Esophagus (tissue), 2 donors: ENCODE data around the gene SLC25A10. TPM values are rescaled to one million over a fixed set of nuclear protein-coding genes. Genes with fewer than 3 reads are reported as not detected.
A peak's percentile ranks its signal among the peaks of the same experiment; 100 is the strongest.
"Not testable (repeated sequence)": the region's sequence is repeated elsewhere in the genome, so short reads cannot be mapped to it uniquely, and the experiment has no call there.

Experiments
- H3K27ac ChIP-seq, 2 donors: one replicate each; pipeline ENCODE4 v1.5.1; 2013; ENCODE audit warnings: low read depth in 2 of 2, mild to moderate bottlenecking in 2 of 2, inconsistent platforms in 1 of 2, low read length in 1 of 2, moderate library complexity in 1 of 2
- H3K27me3 ChIP-seq, 2 donors: one replicate each; pipeline ENCODE4 v1.6.1; 2013; ENCODE audit warnings: low read length in 2 of 2, control low read depth in 1 of 2, mild to moderate bottlenecking in 1 of 2; ENCODE audit not compliant: insufficient read depth in 2 of 2, control insufficient read depth in 1 of 2
- H3K36me3 ChIP-seq, 2 donors: one replicate each; pipeline ENCODE4 v1.6.1; 2013; ENCODE audit warnings: low read length in 1 of 2; ENCODE audit not compliant: control insufficient read depth in 2 of 2, insufficient read depth in 2 of 2
- H3K4me1 ChIP-seq, 2 donors: one replicate each; pipeline ENCODE4 v1.6.1; 2013; ENCODE audit warnings: low read length in 1 of 2; ENCODE audit not compliant: control insufficient read depth in 2 of 2, insufficient read depth in 2 of 2
- H3K4me3 ChIP-seq, 2 donors: one replicate each; pipeline ENCODE4 v1.5.1; 2013; ENCODE audit warnings: low read length in 2 of 2, mild to moderate bottlenecking in 2 of 2, low read depth in 1 of 2, moderate library complexity in 1 of 2
- H3K9me3 ChIP-seq, 2 donors: one replicate each; pipeline ENCODE4 v1.6.1; 2013; ENCODE audit warnings: mild to moderate bottlenecking in 2 of 2, low read depth in 1 of 2, low read length in 1 of 2, moderate library complexity in 1 of 2; ENCODE audit not compliant: control insufficient read depth in 2 of 2, insufficient read depth in 1 of 2
- WGBS, 2 donors: extraction: QIAGEN DNeasy Blood & Tissue Kit; methylation state at CpG; one replicate each; pipeline ENCODE4 v1.1.7; 2013; 5-methylcytosine and 5-hydroxymethylcytosine counted together
- polyA plus RNA-seq, 2 donors: library from polyadenylated mRNA; stranded (reverse); fragments of 200-250 nt; gene quantifications; one replicate each; pipeline ENCODE4 v1.2.3, GENCODE V29; 2013
- donor health status: healthy with polysubstance abuse.
- donor health status: Bipolar disorder and iron deficiency.

SLC25A10 gene
- polyA plus RNA-seq, 2 donors, result 40.5 to 42.4 TPM

GRCh38 chr17:81673561-81674258 lies 38.4 kb upstream of the SLC25A10 start:
- H3K36me3 ChIP-seq, result peaks cover 24 to 43% of the 10 kb centered on the region in 2 donors
- H3K4me1 ChIP-seq, result no peaks in the 10 kb centered on the region
- no peak overlapping the region for H3K4me3 ChIP-seq
- H3K27ac ChIP-seq, result no peak overlapping the region
- no peaks in the 10 kb centered on the region for H3K27me3 ChIP-seq
- WGBS, 2 donors, result 75 to 80% methylated on average over 18 of the region's 18 CpGs
- H3K9me3 ChIP-seq, result no peaks in the 10 kb centered on the region

DNA sequence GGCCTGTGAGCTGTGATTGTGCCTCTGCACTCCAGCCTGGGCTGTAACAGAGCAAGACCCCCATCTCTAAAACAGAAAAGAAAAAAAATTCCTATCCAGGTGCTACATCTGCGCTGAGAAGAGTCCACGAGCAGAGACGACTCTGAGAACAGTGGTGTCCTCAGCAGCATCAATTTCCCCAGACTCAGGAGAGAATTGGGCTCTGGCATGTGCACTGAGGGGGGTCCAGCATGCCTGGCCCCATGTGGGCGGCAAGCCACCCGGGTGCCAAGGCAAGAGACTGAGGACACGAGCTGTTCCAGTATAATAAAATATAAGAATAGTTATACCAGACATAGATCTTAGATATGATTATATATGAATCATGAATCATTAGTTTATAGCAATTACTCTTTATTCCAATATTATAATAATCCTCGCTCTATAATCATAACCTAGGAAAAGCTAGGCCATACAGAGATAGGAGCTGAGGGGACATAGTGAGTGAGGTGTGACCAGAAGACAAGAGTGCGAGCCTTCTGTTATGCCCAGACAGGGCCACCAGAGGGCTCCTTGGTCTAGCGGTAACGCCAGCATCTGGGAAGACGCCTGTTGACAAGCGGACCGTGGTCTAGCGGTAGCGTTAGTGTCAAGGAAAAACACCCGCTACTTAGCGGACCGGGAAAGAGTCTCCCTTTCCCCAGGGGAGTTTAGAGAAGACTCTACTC lies 36.4 kb upstream of the SLC25A10 start:
- H3K27ac ChIP-seq, H3K9me3 ChIP-seq, H3K4me1 ChIP-seq, H3K4me3 ChIP-seq, H3K27me3 ChIP-seq: not testable (repeated sequence)
- WGBS, 2 donors, result 42% methylated on average over 18 of the region's 18 CpGs
- H3K36me3 ChIP-seq, result peaks cover 16 to 30% of the 10 kb centered on the region in 2 donors

DNA sequence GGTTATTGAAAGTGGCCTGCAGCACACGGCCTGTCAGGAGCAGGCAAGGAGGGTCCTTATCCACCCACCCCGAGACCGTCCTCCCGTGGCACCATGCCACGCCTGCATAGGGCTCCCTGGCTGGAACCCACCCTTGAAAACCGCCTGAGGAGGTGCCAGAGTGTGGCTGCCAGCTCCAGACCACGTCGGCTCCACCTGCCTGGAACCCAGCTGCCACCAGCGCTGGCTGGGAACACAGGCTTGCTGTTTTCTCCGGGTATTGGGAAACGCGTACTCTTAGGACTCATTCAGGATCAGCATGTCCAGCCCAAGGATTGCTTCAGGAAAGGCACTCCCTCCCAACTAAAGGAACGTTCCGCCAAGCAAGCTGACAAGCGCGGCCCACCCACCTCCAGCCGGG lies 35.2 kb upstream of the SLC25A10 start:
- no peaks in the 10 kb centered on the region for H3K4me1 ChIP-seq
- 83 to 84% methylated on average over 17 of the region's 17 CpGs for WGBS, 2 donors
- no peaks in the 10 kb centered on the region for H3K27me3 ChIP-seq
- H3K36me3 ChIP-seq, result peaks cover 8 to 21% of the 10 kb centered on the region in 2 donors
- no peak overlapping the region for H3K4me3 ChIP-seq
- no peak overlapping the region for H3K27ac ChIP-seq
- no peaks in the 10 kb centered on the region for H3K9me3 ChIP-seq

- Histone ChIP-seq H3K9me3 (no peaks in the 10 kb centered on the region), H3K36me3 (peaks cover 0 to 2% of the 10 kb centered on the region in 2 donors), H3K27me3 (no peaks in the 10 kb centered on the region), H3K27ac (no peak overlapping the region), H3K4me1 (peaks cover 0 to 13% of the 10 kb centered on the region in 2 donors), H3K4me3 (no peak overlapping the region)
- WGBS, 2 donors, result 83 to 84% methylated on average over 11 of the region's 11 CpGs
Observed at GRCh38 chr17:81680150-81680549, 31.9 kb upstream of the SLC25A10 start.

DNA sequence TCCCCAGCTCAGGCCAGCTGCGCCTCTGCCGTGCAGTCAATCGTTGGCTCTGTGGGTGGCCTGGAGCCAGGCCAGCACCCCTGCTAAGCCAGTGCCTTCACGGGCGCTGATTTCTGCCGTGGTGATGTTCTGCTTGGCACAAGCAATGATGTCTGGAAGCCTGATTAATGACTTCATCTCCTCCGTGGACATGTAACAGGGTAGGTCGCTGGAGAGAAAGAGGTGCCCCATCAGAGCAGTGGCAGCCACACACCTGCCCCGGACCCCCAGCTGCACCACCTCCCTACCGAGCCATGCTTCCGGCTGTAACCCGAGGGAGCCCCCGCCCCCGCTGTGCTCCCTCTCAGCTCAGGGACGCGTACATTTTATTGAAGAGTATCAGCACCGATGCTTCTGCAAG lies 30.4 kb upstream of the SLC25A10 start:
- peaks cover 0 to 18% of the 10 kb centered on the region in 2 donors for H3K4me1 ChIP-seq
- H3K27ac ChIP-seq, result no peak overlapping the region
- 63 to 72% methylated on average over 17 of the region's 17 CpGs for WGBS, 2 donors
- H3K27me3 ChIP-seq, result no peaks in the 10 kb centered on the region
- no peak overlapping the region for H3K4me3 ChIP-seq
- peaks cover 0 to 10% of the 10 kb centered on the region in 2 donors for H3K36me3 ChIP-seq
- H3K9me3 ChIP-seq, result no peaks in the 10 kb centered on the region

- Histone ChIP-seq H3K4me1 (peaks cover 0 to 18% of the 10 kb centered on the region in 2 donors), H3K4me3 (peak overlapping the region; percentile 87 to 97), H3K27me3 (no peaks in the 10 kb centered on the region), H3K36me3 (peaks cover 0 to 19% of the 10 kb centered on the region in 2 donors), H3K9me3 (no peaks in the 10 kb centered on the region), H3K27ac (peak overlapping the region in 1 of 2 donors; percentile 73)
- WGBS, 2 donors, result 38 to 39% methylated on average over 19 of the region's 19 CpGs
Observed at GRCh38 chr17:81682565-81683207, 29.4 kb upstream of the SLC25A10 start.

DNA sequence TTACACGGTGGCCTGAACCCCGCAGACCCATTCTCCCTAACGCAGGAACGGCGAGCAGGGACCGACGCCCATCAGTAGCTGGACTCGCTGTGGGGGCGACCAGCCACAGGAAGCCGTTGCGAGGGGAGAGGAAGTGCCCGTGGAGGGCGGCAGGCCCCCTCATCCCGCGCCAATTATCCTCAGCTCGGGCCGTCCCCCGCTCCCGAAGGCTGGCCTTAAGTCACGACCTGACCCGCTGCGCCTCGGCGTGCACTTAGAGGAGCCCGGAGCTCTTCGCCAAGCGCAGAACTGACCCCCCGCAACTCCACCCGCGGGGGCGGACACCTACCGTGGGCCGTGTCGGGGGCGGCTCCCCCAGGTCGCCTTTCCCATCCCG lies 28.9 kb upstream of the SLC25A10 start:
- Histone ChIP-seq H3K9me3 (no peaks in the 10 kb centered on the region), H3K27me3 (no peaks in the 10 kb centered on the region), H3K4me3 (peak overlapping the region; percentile 87 to 97), H3K36me3 (peaks cover 0 to 24% of the 10 kb centered on the region in 2 donors), H3K4me1 (peaks cover 0 to 18% of the 10 kb centered on the region in 2 donors), H3K27ac (peak overlapping the region; percentile 64 to 73)
- WGBS, 2 donors, result 0 to 1% methylated on average over 33 to 37 of the region's 37 CpGs

- Histone ChIP-seq H3K27me3 (no peaks in the 10 kb centered on the region), H3K27ac (peak within 1 kb of the TSS; percentile 91 to 96), H3K9me3 (no peaks in the 10 kb centered on the region), H3K36me3 (peaks cover 0 to 30% of the 10 kb centered on the region in 2 donors), H3K4me1 (peaks cover under 1 to 22% of the 10 kb centered on the region in 2 donors), H3K4me3 (peak within 1 kb of the TSS; percentile 87 to 97)
- 1% methylated on average over 108 to 112 of the region's 112 CpGs for WGBS, 2 donors
Observed at GRCh38 chr17:81683584-81684441, 28.3 kb upstream of the SLC25A10 start, which contains the start of the genes ARL16 and HGS. TSS of gene ARL16 (minus strand) at chr17:81683797. CDS start at chr17:81683753, 44 bp downstream. TSS of gene HGS (plus strand) at chr17:81684011. CDS start at chr17:81684067, 56 bp downstream.

DNA sequence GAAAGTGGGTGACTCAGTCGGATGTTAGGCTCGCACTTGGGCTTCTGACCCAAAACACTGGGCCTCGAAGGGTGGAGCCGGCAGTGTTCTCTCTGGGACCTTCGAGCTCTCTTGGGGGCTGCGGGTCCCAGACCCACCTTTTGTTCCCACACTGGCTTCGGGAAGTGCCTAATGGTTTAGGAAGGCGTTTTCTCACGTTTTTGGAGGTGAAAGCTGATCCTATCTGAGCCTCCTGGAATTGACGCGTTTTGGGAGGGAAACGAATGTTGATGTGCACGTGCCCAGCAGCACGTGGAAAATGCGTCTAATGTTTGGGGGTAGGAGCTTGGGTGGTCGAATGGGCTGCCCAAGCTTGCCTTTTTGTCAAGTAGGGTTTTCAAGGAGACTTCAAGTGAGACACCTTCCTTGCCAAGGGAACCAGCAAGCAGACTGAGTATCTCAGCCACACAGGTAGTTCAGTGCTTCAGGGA lies 27.6 kb upstream of the SLC25A10 start:
- Histone ChIP-seq H3K36me3 (peaks cover 0 to 36% of the 10 kb centered on the region in 2 donors), H3K27me3 (no peaks in the 10 kb centered on the region), H3K9me3 (no peaks in the 10 kb centered on the region), H3K4me3 (peak overlapping the region; percentile 87 to 97), H3K27ac (peak overlapping the region; percentile 91 to 96), H3K4me1 (peaks cover 2 to 25% of the 10 kb centered on the region in 2 donors)
- 2% methylated on average over 16 of the region's 16 CpGs for WGBS, 2 donors
